ENCODE data around the gene NUP50.
"Not testable (repeated sequence)": the region's sequence is repeated elsewhere in the genome, so short reads cannot be mapped to it uniquely, and the experiment has no call there.

Gene NUP50

GRCh38 chr22:45162531-45162930 lies 1.2 kb upstream of the NUP50 start:
- no peak for DNase-seq (ENCODE audit: low read depth)

GRCh38 chr22:45163099-45163450 lies 650 bp upstream of the NUP50 start:
- no peak for DNase-seq (ENCODE audit: low read depth)

- no peak for DNase-seq (ENCODE audit: low read depth)
These were observed 754 bp downstream of the NUP50 start for GRCh38 chr22:45164270-45165088.

GRCh38 chr22:45166932-45167331 lies 3.2 kb downstream of the NUP50 start:
- DNase-seq (ENCODE audit: low read depth), result no peak

- no peak for DNase-seq (ENCODE audit: low read depth)
These were observed 6.1 kb downstream of the NUP50 start for GRCh38 chr22:45169591-45170466.

GRCh38 chr22:45171830-45172229 lies 8.1 kb downstream of the NUP50 start:
- DNase-seq (ENCODE audit: low read depth), result no peak

- DNase-seq (ENCODE audit: low read depth), result no peak
These were observed 9.3 kb downstream of the NUP50 start for GRCh38 chr22:45172881-45173585.

GRCh38 chr22:45179276-45180049 lies 15.7 kb downstream of the NUP50 start:
- no peak for DNase-seq (ENCODE audit: low read depth)

GRCh38 chr22:45180146-45180679 lies 16.5 kb downstream of the NUP50 start:
- no peak for DNase-seq (ENCODE audit: low read depth)

- no peak for DNase-seq (ENCODE audit: low read depth)
These were observed 17.5 kb downstream of the NUP50 start for GRCh38 chr22:45181240-45181639.

GRCh38 chr22:45181766-45182165 lies 18.0 kb downstream of the NUP50 start:
- DNase-seq (ENCODE audit: low read depth), result no peak

- no peak for DNase-seq (ENCODE audit: low read depth)
These were observed 20.2 kb downstream of the NUP50 start for GRCh38 chr22:45183974-45184373.

- no peak for DNase-seq (ENCODE audit: low read depth)
These were observed 22.2 kb downstream of the NUP50 start for GRCh38 chr22:45185718-45186514.

- no peak for DNase-seq (ENCODE audit: low read depth)
These were observed 24.2 kb downstream of the NUP50 start for GRCh38 chr22:45187891-45188290.

GRCh38 chr22:45188779-45189178 lies 25.1 kb downstream of the NUP50 start:
- DNase-seq (ENCODE audit: low read depth), result no peak

GRCh38 chr22:45190202-45190872 lies 26.6 kb downstream of the NUP50 start:
- no peak for DNase-seq (ENCODE audit: low read depth)

GRCh38 chr22:45191746-45192145 lies 28.0 kb downstream of the NUP50 start:
- not testable (repeated sequence) for DNase-seq (ENCODE audit: low read depth)

- no peak for DNase-seq (ENCODE audit: low read depth)
These were observed 29.0 kb downstream of the NUP50 start for GRCh38 chr22:45192701-45193187.

GRCh38 chr22:45194686-45195085 lies 31.0 kb downstream of the NUP50 start:
- DNase-seq (ENCODE audit: low read depth), result no peak

GRCh38 chr22:45195616-45196015 lies 31.9 kb downstream of the NUP50 start:
- DNase-seq (ENCODE audit: low read depth), result no peak
